AG10803 (cell line): ENCODE measurements around the gene HPD.

Source experiments
- DNase-seq: peaks from one replicate; pipeline ENCODE4 v3.0.0; 2010; ENCODE audit warnings: low read depth
- H3K4me3 ChIP-seq: 2 replicates; pipeline ENCODE4 v1.5.1; 2011; ENCODE audit warnings: mild to moderate bottlenecking, low read length, control low read depth
- TF ChIP-seq, protein P1 (sequence below): conservative IDR thresholded peaks from 2 replicates; pipeline ENCODE4 v1.5.1; 2011; ENCODE audit warnings: mild to moderate bottlenecking, low read length, control low read depth, inconsistent platforms

HPD gene

DNA sequence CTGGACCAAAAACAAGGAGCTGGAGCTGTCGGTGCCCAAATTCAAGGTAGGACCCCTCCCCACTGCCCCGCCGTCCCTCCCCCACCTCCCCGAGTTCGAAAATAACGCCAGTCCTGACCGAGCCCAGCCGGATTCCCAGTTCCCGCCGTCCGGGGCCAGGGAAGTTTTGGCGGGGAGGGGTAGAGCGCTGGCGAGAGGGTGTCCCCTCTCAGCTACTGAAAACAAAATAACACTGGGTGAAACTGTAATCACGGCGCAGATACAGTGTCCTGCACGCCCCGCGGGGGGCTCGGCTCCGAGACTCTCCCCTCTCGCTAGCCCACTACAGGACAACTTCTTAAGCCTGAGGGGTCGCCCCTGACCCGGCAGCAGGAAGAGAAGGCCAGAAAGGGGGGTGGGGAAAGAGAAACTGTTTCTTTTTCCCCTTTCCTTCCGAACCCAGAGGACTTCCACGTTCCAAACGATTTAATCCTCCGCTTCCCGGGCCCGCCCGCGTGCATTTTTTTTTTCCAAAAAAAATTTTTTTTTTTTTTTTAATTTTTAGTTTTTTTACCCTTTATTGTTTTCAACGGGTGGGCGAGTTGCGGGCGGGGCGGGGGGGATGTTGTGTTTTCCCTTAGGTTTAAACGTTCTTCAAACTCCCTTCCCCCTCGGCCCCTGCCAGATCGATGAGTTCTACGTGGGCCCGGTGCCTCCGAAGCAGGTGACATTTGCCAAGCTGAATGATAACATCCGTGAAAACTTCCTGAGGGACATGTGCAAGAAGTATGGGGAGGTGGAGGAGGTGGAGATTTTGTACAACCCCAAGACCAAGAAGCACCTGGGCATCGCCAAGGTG lies 53.3 kb downstream of the HPD start:
- TF ChIP-seq, protein P1, sequence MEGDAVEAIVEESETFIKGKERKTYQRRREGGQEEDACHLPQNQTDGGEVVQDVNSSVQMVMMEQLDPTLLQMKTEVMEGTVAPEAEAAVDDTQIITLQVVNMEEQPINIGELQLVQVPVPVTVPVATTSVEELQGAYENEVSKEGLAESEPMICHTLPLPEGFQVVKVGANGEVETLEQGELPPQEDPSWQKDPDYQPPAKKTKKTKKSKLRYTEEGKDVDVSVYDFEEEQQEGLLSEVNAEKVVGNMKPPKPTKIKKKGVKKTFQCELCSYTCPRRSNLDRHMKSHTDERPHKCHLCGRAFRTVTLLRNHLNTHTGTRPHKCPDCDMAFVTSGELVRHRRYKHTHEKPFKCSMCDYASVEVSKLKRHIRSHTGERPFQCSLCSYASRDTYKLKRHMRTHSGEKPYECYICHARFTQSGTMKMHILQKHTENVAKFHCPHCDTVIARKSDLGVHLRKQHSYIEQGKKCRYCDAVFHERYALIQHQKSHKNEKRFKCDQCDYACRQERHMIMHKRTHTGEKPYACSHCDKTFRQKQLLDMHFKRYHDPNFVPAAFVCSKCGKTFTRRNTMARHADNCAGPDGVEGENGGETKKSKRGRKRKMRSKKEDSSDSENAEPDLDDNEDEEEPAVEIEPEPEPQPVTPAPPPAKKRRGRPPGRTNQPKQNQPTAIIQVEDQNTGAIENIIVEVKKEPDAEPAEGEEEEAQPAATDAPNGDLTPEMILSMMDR: no peak
- DNase-seq: no peak
- peak overlapping the region; percentile 75 for H3K4me3 ChIP-seq

- peak overlapping the region; percentile 75 for H3K4me3 ChIP-seq
- TF ChIP-seq, protein P1: no peak
- DNase-seq: no peak
These were observed 54.1 kb downstream of the HPD start for GRCh38 chr12:121804417-121805111.

DNA sequence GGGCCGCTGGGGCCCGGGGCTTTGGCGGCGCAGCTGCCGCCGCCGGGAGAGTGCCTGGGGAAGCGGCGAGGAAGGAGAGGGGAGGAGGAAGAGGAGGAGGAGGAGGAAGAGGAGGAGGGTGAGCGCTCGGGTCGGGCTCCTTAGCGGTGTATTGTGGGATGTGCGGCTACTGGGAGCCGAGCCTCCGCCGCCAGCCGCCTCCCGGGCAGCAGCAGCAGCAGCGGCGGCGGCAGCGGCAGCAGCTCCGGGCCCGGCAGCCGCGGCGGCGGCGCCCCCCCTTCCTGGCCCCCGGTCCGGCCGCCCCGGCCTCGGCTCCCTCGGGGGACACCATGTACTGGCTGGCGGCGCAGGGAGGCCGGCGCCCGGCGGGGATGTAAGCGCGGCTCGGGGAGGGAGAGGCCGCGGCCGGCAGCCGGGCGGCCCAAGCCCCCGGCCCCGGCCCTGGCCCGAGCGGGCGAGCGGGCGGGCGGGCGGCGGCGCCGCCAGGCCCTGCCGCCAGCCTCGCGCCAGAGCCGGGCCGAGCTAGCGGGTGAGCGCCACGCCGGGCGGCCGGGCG lies 54.7 kb downstream of the HPD start, which contains the start of gene SETD1B:
Gene SETD1B (plus strand): TSS at position 149 of the 556 bp plus-strand sequence. CDS start 729 bp downstream, outside the sequence.
- TF ChIP-seq, protein P1: no peak

DNA sequence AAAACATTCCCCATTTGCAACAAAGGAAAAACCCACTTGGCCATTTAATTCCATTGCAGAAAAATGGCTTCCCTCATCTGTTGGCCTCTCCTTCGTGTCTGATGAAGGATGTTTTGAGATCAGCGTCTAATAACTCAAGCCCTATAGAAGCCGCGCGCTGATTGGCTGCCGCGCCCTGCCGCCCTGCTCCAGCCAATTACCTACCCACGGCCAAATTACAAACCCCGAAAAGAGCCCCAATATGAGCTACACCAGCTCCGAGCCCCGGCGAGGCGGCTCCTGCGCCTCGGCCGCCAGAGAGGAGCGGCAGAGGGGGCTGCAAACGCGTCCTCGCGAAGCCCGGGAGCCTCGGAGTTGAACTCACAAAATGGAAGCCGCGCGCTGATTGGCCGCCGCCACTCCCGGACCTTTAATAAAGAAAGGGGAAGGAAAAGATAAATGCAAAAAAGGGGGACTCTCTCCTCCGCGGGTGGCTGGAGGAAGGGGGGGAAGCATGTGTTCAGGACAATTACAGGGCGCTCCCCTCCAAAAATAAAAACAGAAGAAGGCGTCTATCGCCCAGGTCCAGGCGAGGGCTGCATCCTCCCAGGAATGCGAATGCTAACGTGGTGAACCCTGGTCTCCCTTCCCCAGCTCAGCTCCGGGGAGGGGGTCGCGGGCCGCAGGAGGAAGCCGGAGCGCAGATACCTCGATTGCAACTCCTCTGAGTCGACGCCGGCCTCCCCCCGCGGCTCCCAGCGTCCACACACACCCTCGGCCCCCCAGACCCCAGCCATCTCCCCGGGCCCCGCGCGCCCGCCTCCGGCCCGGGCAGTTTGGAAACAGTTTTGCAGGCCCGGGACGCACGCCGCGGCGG lies 55.6 kb downstream of the HPD start:
- peak overlapping the region; percentile 69 for H3K4me3 ChIP-seq
- TF ChIP-seq, protein P1: no peak; the same call in 1 of the 2 replicates
- DNase-seq: peak; percentile 96

More for the DNA sequence above, 54.7 kb downstream of the HPD start, which contains the start of gene SETD1B:
- peak within 1 kb of the TSS; percentile 75 for H3K4me3 ChIP-seq
- peak; percentile 72 for DNase-seq

DNA sequence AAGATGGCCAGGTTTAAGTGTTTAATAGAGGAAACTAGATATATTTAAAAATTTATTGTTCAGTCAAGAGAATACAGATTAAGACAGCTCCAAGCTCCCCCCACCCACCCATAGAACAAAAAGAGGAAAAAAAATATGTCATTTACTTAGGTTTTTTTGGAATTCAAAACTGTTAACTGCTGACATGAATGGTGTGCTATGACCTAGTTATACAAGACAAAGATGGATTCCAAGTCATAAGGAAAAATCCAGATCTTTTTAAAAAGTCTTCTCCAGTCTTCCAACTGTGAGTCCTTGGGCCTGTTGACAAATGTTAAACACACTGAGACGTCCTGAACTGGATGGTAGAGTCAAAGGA lies 56.2 kb downstream of the HPD start:
- TF ChIP-seq, protein P1: no peak
- no peak for DNase-seq
- H3K4me3 ChIP-seq: peak overlapping the region; percentile 69

- TF ChIP-seq, protein P1: no peak
- peak overlapping the region; percentile 69 for H3K4me3 ChIP-seq
- DNase-seq: peak; percentile 46
These were observed 56.8 kb downstream of the HPD start for GRCh38 chr12:121801595-121802484.
